Measurements from ENCODE around the gene RETSAT. TPM values are rescaled to one million over a fixed set of nuclear protein-coding genes. Genes with fewer than 3 reads are reported as not detected.
"Not testable (repeated sequence)": the region's sequence is repeated elsewhere in the genome, so short reads cannot be mapped to it uniquely, and the experiment has no call there.

The RETSAT gene
- total and polyA plus RNA-seq, 2 donors (not counting 1 experiment from before 2014, with no cell fraction given): 13.0 to 28.1 TPM

DNA sequence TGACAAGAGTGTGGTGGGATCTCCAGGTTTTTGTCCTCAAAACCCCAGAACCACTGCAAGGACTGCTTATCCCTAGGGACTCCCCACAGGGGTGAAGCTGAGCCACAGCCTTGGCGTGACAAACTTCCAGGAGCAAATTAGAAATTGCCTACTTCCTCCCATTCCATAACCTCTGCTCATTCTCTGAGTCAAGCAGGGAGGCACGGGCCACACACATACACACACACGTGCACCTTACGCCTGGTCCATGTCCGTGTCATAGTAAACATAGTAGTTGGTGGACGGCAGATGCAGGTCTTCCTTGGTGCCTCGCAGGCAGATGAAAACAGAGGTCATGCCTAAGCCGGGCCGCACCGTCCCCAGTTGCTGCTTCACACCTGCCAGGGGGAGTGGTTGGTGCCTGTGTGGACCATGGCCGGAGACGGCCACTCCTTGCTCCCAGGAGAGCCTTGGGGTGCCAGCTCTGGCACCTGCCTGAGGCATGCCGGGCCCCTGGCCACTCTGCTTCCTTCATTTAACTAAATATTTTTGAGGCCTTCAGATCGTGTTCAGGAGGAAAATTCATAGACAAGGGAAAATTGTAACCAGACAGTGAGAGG, 9.9 kb downstream of the RETSAT start:
- Histone ChIP-seq H2AFZ (ENCODE audit: insufficient read depth, low read depth, low read length, poor library complexity, severe bottlenecking) (no peak overlapping the region), H3K4me3 (ENCODE audit: control extremely low read depth in 1 of 5, extremely low read depth in 1 of 5, insufficient read depth in 1 of 5, low read depth in 2 of 5, low read length in 4 of 5) (no peak overlapping the region), H4K20me1 (ENCODE audit: control insufficient read depth, insufficient read depth, low read length, poor library complexity, severe bottlenecking) (no peaks in the 10 kb centered on the region), H3K36me3 (replicated peaks in 1 of 2; ENCODE audit: control extremely low read depth in 1 of 2, control insufficient read depth in 1 of 2, extremely low read depth in 1 of 2, insufficient read depth in 2 of 2, low read length in 1 of 2) (peaks cover 0 to 24% of the 10 kb centered on the region in 2 experiments), H3K27ac (ENCODE audit: low read length in 2 of 2) (no peak overlapping the region), H3K9me3 (ENCODE audit: control extremely low read depth in 1 of 3, control insufficient read depth in 2 of 3, insufficient read depth in 1 of 3, low read length in 2 of 3) (no peaks in the 10 kb centered on the region), H3K27me3 (replicated peaks in 1 of 4; ENCODE audit: control extremely low read depth in 1 of 4, control insufficient read depth in 3 of 4, insufficient read depth in 4 of 4, low read length in 3 of 4) (no peaks in the 10 kb centered on the region), H3K9ac (ENCODE audit: low read length) (no peak overlapping the region), H3K79me2 (ENCODE audit: control insufficient read depth, insufficient read depth, low read length) (no peaks in the 10 kb centered on the region), H3K4me1 (ENCODE audit: control insufficient read depth in 2 of 2, insufficient read depth in 2 of 2, low read length in 2 of 2) (no peaks in the 10 kb centered on the region), H3K4me2 (replicated peaks; ENCODE audit: low read depth, low read length, poor library complexity, severe bottlenecking) (no peak overlapping the region)
- no peaks in the 10 kb centered on the region for H3K9me3 Mint-ChIP-seq (ENCODE audit: insufficient read depth)
- H3K27ac Mint-ChIP-seq: no peak overlapping the region
- CTCF ChIA-PET: no interaction called here
- H3K4me3 Mint-ChIP-seq: no peak overlapping the region
- DNase-seq (no peak), ATAC-seq (ENCODE audit: low read depth) (no peak)
- 87% methylated on average over 6 of the region's 14 CpGs for WGBS (ENCODE audit: insufficient coverage)
- no peaks in the 10 kb centered on the region for H3K4me1 Mint-ChIP-seq
- POLR2A ChIA-PET: no interaction called here
- no peaks in the 10 kb centered on the region for H3K27me3 Mint-ChIP-seq
- intact Hi-C loops (cut with micrococcal nuclease): no loop called here
- TF ChIP-seq, protein P1, sequence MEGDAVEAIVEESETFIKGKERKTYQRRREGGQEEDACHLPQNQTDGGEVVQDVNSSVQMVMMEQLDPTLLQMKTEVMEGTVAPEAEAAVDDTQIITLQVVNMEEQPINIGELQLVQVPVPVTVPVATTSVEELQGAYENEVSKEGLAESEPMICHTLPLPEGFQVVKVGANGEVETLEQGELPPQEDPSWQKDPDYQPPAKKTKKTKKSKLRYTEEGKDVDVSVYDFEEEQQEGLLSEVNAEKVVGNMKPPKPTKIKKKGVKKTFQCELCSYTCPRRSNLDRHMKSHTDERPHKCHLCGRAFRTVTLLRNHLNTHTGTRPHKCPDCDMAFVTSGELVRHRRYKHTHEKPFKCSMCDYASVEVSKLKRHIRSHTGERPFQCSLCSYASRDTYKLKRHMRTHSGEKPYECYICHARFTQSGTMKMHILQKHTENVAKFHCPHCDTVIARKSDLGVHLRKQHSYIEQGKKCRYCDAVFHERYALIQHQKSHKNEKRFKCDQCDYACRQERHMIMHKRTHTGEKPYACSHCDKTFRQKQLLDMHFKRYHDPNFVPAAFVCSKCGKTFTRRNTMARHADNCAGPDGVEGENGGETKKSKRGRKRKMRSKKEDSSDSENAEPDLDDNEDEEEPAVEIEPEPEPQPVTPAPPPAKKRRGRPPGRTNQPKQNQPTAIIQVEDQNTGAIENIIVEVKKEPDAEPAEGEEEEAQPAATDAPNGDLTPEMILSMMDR (IDR thresholded peaks at IDR 0.05): no peak

DNA sequence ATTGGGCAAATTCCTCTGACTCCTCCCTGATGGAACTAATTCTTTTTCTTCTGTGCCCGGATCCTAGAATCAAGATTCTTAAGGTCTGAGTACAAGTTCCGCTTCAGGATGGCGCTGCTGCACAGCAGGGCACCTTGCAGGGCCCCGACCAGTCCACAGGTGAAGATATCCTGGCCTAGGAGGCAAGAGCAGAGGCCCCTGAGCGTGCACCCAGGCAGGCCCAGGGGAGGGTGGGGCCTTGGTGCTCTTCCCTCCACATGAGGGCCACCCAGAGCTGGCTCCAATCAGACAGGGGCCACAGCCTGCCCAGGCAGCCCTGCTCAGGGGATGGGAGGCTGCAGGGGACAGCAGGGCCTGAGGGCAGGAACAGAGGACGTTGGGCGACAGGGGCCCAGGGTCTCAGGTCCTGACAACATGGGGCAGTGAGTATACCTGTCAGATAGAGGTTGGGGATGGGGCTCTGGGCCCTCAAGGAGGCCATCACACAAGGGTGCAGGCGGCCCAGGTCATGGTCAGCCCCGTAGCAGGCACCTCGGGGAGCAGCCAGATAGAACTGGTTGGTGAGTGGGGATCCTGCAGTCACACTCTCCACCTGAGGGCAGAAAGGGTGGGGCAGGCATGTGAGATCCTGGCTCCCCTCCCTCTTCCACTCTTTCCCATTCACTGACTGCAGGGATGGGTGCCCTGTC, 11.0 kb downstream of the RETSAT start:
- H3K9me3 ChIP-seq (ENCODE audit: control extremely low read depth in 1 of 3, control insufficient read depth in 2 of 3, insufficient read depth in 1 of 3, low read length in 2 of 3); H3K4me1 Mint-ChIP-seq; H3K27ac Mint-ChIP-seq; CTCF ChIA-PET; H3K4me3 ChIP-seq (ENCODE audit: control extremely low read depth in 1 of 5, extremely low read depth in 1 of 5, insufficient read depth in 1 of 5, low read depth in 2 of 5, low read length in 4 of 5); H3K9ac ChIP-seq (ENCODE audit: low read length); ATAC-seq (ENCODE audit: low read depth); H3K79me2 ChIP-seq (ENCODE audit: control insufficient read depth, insufficient read depth, low read length); H3K27me3 ChIP-seq (replicated peaks in 1 of 4; ENCODE audit: control extremely low read depth in 1 of 4, control insufficient read depth in 3 of 4, insufficient read depth in 4 of 4, low read length in 3 of 4); H3K4me2 ChIP-seq (replicated peaks; ENCODE audit: low read depth, low read length, poor library complexity, severe bottlenecking); DNase-seq; H4K20me1 ChIP-seq (ENCODE audit: control insufficient read depth, insufficient read depth, low read length, poor library complexity, severe bottlenecking); H2AFZ ChIP-seq (ENCODE audit: insufficient read depth, low read depth, low read length, poor library complexity, severe bottlenecking); POLR2A ChIA-PET; intact Hi-C loops (cut with micrococcal nuclease); H3K27me3 Mint-ChIP-seq; H3K4me1 ChIP-seq (ENCODE audit: control insufficient read depth in 2 of 2, insufficient read depth in 2 of 2, low read length in 2 of 2); H3K9me3 Mint-ChIP-seq (ENCODE audit: insufficient read depth); H3K4me3 Mint-ChIP-seq; H3K27ac ChIP-seq (ENCODE audit: low read length in 2 of 2): not testable (repeated sequence)
- H3K36me3 ChIP-seq (replicated peaks in 1 of 2; ENCODE audit: control extremely low read depth in 1 of 2, control insufficient read depth in 1 of 2, extremely low read depth in 1 of 2, insufficient read depth in 2 of 2, low read length in 1 of 2): peaks cover 0 to 21% of the 10 kb centered on the region in 2 experiments
- WGBS (ENCODE audit: insufficient coverage): 96% methylated on average over 9 of the region's 10 CpGs
